Transverse colon (tissue), 4 donors: ENCODE data around the gene CCDC112. TPM values are rescaled to one million over a fixed set of nuclear protein-coding genes. Genes with fewer than 3 reads are reported as not detected.
A peak's percentile ranks its signal among the peaks of the same experiment; 100 is the strongest.

ENCODE experiments used
- DNase-seq: peaks from one replicate; pipeline ENCODE4 v3.0.0-alpha.2; 2019
- H3K27ac ChIP-seq, 4 donors: fragments of 200-600 bp; sonication (generic); 2 replicates each; pipeline ENCODE4 v1.5.1; 2016 to 2018; ENCODE audit warnings: inconsistent platforms in 4 of 4
- H3K27me3 ChIP-seq: fragments of 200-600 bp; sonication (generic); 2 replicates; pipeline ENCODE4 v1.5.1; 2017; ENCODE audit warnings: inconsistent platforms
- H3K36me3 ChIP-seq, 4 donors: fragments of 200-600 bp; sonication (generic); 2 replicates each; pipeline ENCODE4 v1.5.1; 2017 to 2019; ENCODE audit warnings: inconsistent platforms in 4 of 4
- H3K4me1 ChIP-seq, 4 donors: fragments of 200-600 bp; sonication (generic); 2 replicates each; pipeline ENCODE4 v1.5.1; 2017 to 2020; ENCODE audit warnings: inconsistent platforms in 4 of 4
- H3K4me3 ChIP-seq, 4 donors: fragments of 200-600 bp; sonication (generic); 1 replicate in 1 of 4; 2 replicates in 3 of 4; pipeline versions ENCODE4 v1.5.1 to v1.6.1; 2017 to 2019; ENCODE audit warnings: inconsistent platforms in 4 of 4
- H3K9me3 ChIP-seq, 2 donors: fragments of 200-600 bp; sonication (generic); 2 replicates each; pipeline ENCODE4 v1.5.1; 2017 to 2019; ENCODE audit warnings: inconsistent platforms in 2 of 2
- EP300 ChIP-seq: sonication (generic); formaldehyde crosslinking; IDR thresholded peaks from one replicate; pipeline ENCODE4 v1.6.1; 2017; ENCODE audit warnings: antibody characterized with exemption, low read depth
- POLR2A ChIP-seq: fragments of 450-650 bp; IDR thresholded peaks from one replicate; pipeline ENCODE4 v1.6.1; 2016; ENCODE audit warnings: antibody characterized with exemption, mild to moderate bottlenecking, moderate library complexity
- POLR2AphosphoS5 ChIP-seq, 3 donors: sonication (generic); formaldehyde crosslinking; IDR thresholded peaks; one replicate each; pipeline ENCODE4 v1.6.1; 2016; ENCODE audit warnings: antibody characterized with exemption in 3 of 3
- WGBS, 2 donors: methylation state at CpG; one replicate each; pipeline ENCODE4 v1.1.5; 2018; ENCODE audit warnings: low coverage in 1 of 2; 5-methylcytosine and 5-hydroxymethylcytosine counted together
- in situ Hi-C, 4 donors: fragments of 200-750 bp; cut with MboI; loops; one replicate each; pipeline versions ENCODE4 v1.15.0 to v1.15.1; 2017; ENCODE audit warnings: low sequenced_read_pairs in 3 of 4, low pct_ligation_motif_present in 1 of 4, low pct_unique_long_range_greater_than_20kb in 1 of 4
- intact Hi-C: fragments of 100-400 bp; cut with DNase I; formaldehyde crosslinking; loops from one replicate; pipeline ENCODE4 v1.15.1; 2023; ENCODE audit warnings: low total_unique reads
- total RNA-seq, 4 donors: library from RNA; depleted of rRNA; stranded (reverse); fragments of >200 nt; gene quantifications; one replicate each; pipeline ENCODE4 v1.1.0, GENCODE V29; 2016
- TF ChIP-seq, protein P1 (sequence below), 5 experiments: fragments of 200-600 bp in 3 of 5; fragments of 450-650 bp in 2 of 5; sonication (generic) in 3 of 5; IDR thresholded peaks; 1 replicate in 2 of 5; 2 replicates in 3 of 5; pipeline ENCODE4 v1.5.1; 2016 to 2017; ENCODE audit warnings: antibody characterized with exemption in 5 of 5, inconsistent platforms in 3 of 5, mild to moderate bottlenecking in 2 of 5, moderate library complexity in 1 of 5

Gene CCDC112
- total RNA-seq, 4 donors from 2014 or later = 15.7 to 22.4 (median 20.5) TPM

DNA sequence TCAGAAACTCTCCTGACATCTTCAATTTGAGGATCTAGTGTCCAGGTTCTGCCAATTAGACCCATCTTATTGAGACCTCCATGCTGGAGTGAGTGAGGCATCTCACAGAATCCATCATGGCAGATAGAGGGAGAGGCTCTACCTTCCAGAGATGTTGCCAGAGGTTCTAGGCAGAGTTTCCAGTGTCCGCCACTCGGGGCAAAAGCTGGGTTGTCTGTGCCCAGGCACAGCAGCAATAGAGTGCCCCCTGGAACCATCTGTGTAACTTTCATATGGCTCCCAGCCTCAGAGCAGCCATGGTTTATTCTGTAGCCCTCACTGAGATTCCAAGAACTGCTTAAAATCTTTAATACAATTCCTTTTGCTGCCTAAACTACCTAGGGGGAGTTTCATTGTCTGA is 16.6 kb upstream of the CCDC112 start:
- no peaks in the 10 kb centered on the region for H3K4me1 ChIP-seq
- no peak overlapping the region for H3K27ac ChIP-seq
- no peaks in the 10 kb centered on the region for H3K36me3 ChIP-seq
- no peaks in the 10 kb centered on the region for H3K27me3 ChIP-seq
- H3K9me3 ChIP-seq = no peaks in the 10 kb centered on the region
- TF ChIP-seq EP300 (no peak), POLR2AphosphoS5 (IDR thresholded peaks at IDR 0.05) (no peak), POLR2A (no peak)
- TF ChIP-seq, protein P1, sequence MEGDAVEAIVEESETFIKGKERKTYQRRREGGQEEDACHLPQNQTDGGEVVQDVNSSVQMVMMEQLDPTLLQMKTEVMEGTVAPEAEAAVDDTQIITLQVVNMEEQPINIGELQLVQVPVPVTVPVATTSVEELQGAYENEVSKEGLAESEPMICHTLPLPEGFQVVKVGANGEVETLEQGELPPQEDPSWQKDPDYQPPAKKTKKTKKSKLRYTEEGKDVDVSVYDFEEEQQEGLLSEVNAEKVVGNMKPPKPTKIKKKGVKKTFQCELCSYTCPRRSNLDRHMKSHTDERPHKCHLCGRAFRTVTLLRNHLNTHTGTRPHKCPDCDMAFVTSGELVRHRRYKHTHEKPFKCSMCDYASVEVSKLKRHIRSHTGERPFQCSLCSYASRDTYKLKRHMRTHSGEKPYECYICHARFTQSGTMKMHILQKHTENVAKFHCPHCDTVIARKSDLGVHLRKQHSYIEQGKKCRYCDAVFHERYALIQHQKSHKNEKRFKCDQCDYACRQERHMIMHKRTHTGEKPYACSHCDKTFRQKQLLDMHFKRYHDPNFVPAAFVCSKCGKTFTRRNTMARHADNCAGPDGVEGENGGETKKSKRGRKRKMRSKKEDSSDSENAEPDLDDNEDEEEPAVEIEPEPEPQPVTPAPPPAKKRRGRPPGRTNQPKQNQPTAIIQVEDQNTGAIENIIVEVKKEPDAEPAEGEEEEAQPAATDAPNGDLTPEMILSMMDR (IDR thresholded peaks at IDR 0.05) = no peak
- DNase-seq = no peak
- in situ Hi-C loops = loop anchor here (5.0 to 25.0 kb wide), 4 partner anchors 272 to 749 kb away; partner anchors contain the start of genes AP3S1 (in 2 of the 4) and ATG12 (in 2 of the 4)
- intact Hi-C loops = loop anchor here (5.0 kb wide), 1 partner anchor 259 kb away; no protein-coding TSS in a partner anchor
- no peak overlapping the region for H3K4me3 ChIP-seq
- 100% methylated on average over 2 of the region's 2 CpGs; no CpG with 5 or more reads in 1 of the 2 donors for WGBS, 2 donors

DNA sequence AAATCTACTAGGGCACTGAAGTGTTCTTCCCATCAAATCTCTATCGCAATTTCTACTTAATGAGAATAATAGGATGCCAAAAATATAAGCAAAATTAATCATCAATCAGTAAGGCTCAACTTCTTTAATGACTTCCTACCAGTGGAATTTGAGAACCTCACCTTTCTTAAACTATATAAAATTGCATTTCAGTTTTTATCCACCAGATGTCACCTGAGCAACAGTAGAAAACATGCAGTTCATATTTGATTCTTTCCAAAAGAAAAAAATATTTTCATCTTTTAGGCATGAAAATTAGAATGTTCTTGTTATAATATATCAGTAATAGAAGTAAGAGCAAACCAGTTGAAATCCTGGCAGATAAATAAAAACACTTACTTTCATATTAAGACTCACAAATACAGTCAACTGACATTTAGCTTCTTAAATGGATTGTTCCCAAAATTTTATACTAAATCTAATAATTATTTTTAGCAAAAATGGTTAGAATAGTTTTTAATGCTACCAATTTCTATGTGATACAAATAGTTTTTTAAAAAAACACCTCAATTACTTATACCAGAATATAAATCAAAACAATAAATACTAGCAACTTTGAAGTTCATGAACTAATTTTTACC is 13.4 kb upstream of the CCDC112 start:
- WGBS, 2 donors = 16 to 30% methylated on average over 1 of the region's 1 CpG
- in situ Hi-C loops = loop anchor here (5.0 to 25.0 kb wide), 4 partner anchors 275 to 752 kb away; partner anchors contain the start of genes AP3S1 (in 2 of the 4) and ATG12 (in 2 of the 4)

DNA sequence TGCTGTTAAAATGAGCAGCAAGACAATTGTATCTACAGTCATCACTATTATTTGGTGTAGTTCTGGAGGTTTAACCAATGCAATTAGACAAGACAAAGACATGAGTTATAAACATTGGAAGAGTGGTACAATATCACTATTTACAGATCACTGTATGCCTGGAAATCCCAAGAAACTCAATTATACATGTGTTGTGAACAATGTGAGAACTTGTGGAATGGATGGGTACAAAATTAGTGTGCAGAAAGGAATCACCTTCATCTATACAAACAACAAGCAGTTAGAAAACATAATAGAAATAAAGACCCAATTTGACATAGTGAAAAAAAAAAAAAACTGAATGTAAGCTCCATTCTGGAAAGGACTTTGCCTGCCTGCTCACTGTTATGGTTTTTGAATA is 12.4 kb upstream of the CCDC112 start:
- Histone ChIP-seq H3K27me3 (no peaks in the 10 kb centered on the region), H3K36me3 (no peaks in the 10 kb centered on the region), H3K4me3 (no peak overlapping the region), H3K27ac (no peak overlapping the region), H3K4me1 (peaks cover 0 to 14% (median 6%) of the 10 kb centered on the region in 4 donors), H3K9me3 (no peaks in the 10 kb centered on the region)
- in situ Hi-C loops (loop anchor here (25.0 kb wide), 2 partner anchors 528 to 753 kb away; partner anchors contain the start of genes AP3S1 (in 2 of the 4) and ATG12 (in 2 of the 4)), intact Hi-C loops (loop anchor here (2.0 kb wide), 1 partner anchor 280 kb away; no protein-coding TSS in a partner anchor)
- TF ChIP-seq POLR2A (no peak), EP300 (no peak), POLR2AphosphoS5 (IDR thresholded peaks at IDR 0.05) (no peak)
- TF ChIP-seq, protein P1 (IDR thresholded peaks at IDR 0.05) = no peak
- no peak for DNase-seq

More for the DNA sequence above, 13.4 kb upstream of the CCDC112 start:
- H3K36me3 ChIP-seq = no peaks in the 10 kb centered on the region
- H3K4me3 ChIP-seq = no peak overlapping the region
- DNase-seq = no peak
- H3K27ac ChIP-seq = no peak overlapping the region
- no peaks in the 10 kb centered on the region for H3K27me3 ChIP-seq
- peaks cover 0 to 14% (median 6%) of the 10 kb centered on the region in 4 donors for H3K4me1 ChIP-seq
- TF ChIP-seq POLR2A = no peak
- TF ChIP-seq EP300 = no peak
- TF ChIP-seq POLR2AphosphoS5 (IDR thresholded peaks at IDR 0.05) = no peak
- TF ChIP-seq, protein P1 (IDR thresholded peaks at IDR 0.05) = peak; percentile 65 to 79 (median 71)
- no peaks in the 10 kb centered on the region for H3K9me3 ChIP-seq
- intact Hi-C loops = loop anchor here (2.0 to 5.0 kb wide), 2 partner anchors 262 to 279 kb away; no protein-coding TSS in a partner anchor

DNA sequence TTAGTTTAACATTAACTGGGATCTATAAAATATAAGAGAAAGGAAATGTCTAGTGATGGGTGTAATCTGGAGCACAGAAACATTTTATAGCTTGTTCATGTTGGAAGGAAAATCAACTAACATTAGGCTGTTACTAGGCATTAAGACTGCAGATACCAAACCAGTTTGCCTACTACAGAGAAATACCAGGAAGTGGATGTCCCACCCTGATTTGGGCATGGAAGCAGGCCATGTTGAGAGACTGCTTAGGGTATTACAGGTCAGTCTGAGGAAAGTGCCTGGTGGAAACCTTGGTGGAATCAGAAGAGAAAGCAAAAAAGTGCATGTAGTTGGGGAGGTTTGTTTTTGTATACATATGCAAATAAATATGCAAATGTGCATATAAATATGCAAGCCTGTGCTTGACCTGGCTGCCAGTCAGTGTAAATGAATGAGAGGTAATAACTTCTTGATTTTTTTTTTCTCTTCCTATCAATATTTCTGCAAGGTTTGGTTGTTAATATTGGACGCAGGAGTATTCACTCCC is 9.6 kb upstream of the CCDC112 start:
- peaks cover 0 to 14% (median 6%) of the 10 kb centered on the region in 4 donors for H3K4me1 ChIP-seq
- peak overlapping the region; percentile 25 to 64 (median 52) for H3K27ac ChIP-seq
- no peaks in the 10 kb centered on the region for H3K9me3 ChIP-seq
- intact Hi-C loops = no loop called here
- 50 to 71% methylated on average over 1 of the region's 1 CpG for WGBS, 2 donors
- DNase-seq = peak; percentile 63
- H3K36me3 ChIP-seq = no peaks in the 10 kb centered on the region
- TF ChIP-seq POLR2AphosphoS5 (IDR thresholded peaks at IDR 0.05) = peak in 1 of 3 donors; percentile 53
- no peak for TF ChIP-seq POLR2A
- in situ Hi-C loops = loop anchor here (25.0 kb wide), 2 partner anchors 531 to 756 kb away; partner anchors contain the start of genes AP3S1 (in 2 of the 4) and ATG12 (in 2 of the 4)
- H3K4me3 ChIP-seq = no peak overlapping the region
- no peaks in the 10 kb centered on the region for H3K27me3 ChIP-seq
